CD4-positive, alpha-beta T cell treated with Interleukin-15 for 4 hours (primary cell): Measurements from ENCODE around the gene CSTF1.
A peak's percentile ranks its signal among the peaks of the same experiment; 100 is the strongest.
"Not testable (repeated sequence)": the region's sequence is repeated elsewhere in the genome, so short reads cannot be mapped to it uniquely, and the experiment has no call there.

Experiments
- DNase-seq: peaks from one replicate; pipeline ENCODE4 v3.0.0-alpha.2; 2020; ENCODE audit warnings: low spot score

Gene CSTF1

GRCh38 chr20:56369179-56369578, 23.3 kb upstream of the CSTF1 start:
- no peak for DNase-seq

- DNase-seq = no peak
Measured at GRCh38 chr20:56371977-56372376, 20.5 kb upstream of the CSTF1 start.

GRCh38 chr20:56372850-56373249, 19.6 kb upstream of the CSTF1 start:
- DNase-seq = peak; percentile 5

- DNase-seq = peak; percentile 30
Measured at GRCh38 chr20:56373942-56374341, 18.5 kb upstream of the CSTF1 start.

GRCh38 chr20:56376331-56376730, 16.1 kb upstream of the CSTF1 start:
- DNase-seq = no peak

GRCh38 chr20:56378386-56378785, 14.1 kb upstream of the CSTF1 start:
- no peak for DNase-seq

- DNase-seq = no peak
Measured at GRCh38 chr20:56380375-56380774, 12.1 kb upstream of the CSTF1 start.

- DNase-seq = no peak
Measured at GRCh38 chr20:56381501-56381900, 10.9 kb upstream of the CSTF1 start.

- no peak for DNase-seq
Measured at GRCh38 chr20:56382696-56383095, 9.7 kb upstream of the CSTF1 start.

GRCh38 chr20:56383334-56383733, 9.1 kb upstream of the CSTF1 start:
- DNase-seq = no peak

GRCh38 chr20:56385130-56385529, 7.3 kb upstream of the CSTF1 start:
- no peak for DNase-seq

GRCh38 chr20:56386219-56386618, 6.2 kb upstream of the CSTF1 start:
- DNase-seq = no peak

GRCh38 chr20:56388882-56389281, 3.6 kb upstream of the CSTF1 start:
- no peak for DNase-seq

- no peak for DNase-seq
Measured at GRCh38 chr20:56389807-56390206, 2.6 kb upstream of the CSTF1 start.

- DNase-seq = not testable (repeated sequence)
Measured at GRCh38 chr20:56390396-56390795, 2.0 kb upstream of the CSTF1 start.

GRCh38 chr20:56391037-56391436, 1.4 kb upstream of the CSTF1 start:
- DNase-seq = no peak

- no peak for DNase-seq
Measured at GRCh38 chr20:56391596-56392131, 781 bp upstream of the CSTF1 start.

GRCh38 chr20:56392881-56393482, 537 bp downstream of the CSTF1 start:
- peak; percentile 26 for DNase-seq

- no peak for DNase-seq
Measured at GRCh38 chr20:56393653-56394052, 1.2 kb downstream of the CSTF1 start.

GRCh38 chr20:56395166-56395565, 2.7 kb downstream of the CSTF1 start:
- no peak for DNase-seq

GRCh38 chr20:56400001-56400640, 7.7 kb downstream of the CSTF1 start:
- DNase-seq = peak; percentile 78

- DNase-seq = no peak
Measured at GRCh38 chr20:56403465-56403864, 11.0 kb downstream of the CSTF1 start.

GRCh38 chr20:56405356-56405755, 12.9 kb downstream of the CSTF1 start:
- DNase-seq = not testable (repeated sequence)

GRCh38 chr20:56406910-56407309, 14.5 kb downstream of the CSTF1 start:
- DNase-seq = no peak
